HEK293 (cell line): ENCODE measurements around the gene C16orf78.

Source experiments
- CTCF ChIA-PET: fragments of 350-600 bp; formaldehyde crosslinking; extraction: SDS; loops from one replicate; lab custom pipeline; 2021; ENCODE audit warnings: antibody characterized with exemption; lab: Yijun Ruan, JAX
- POLR2A ChIA-PET: fragments of 300-600 bp; formaldehyde crosslinking; extraction: SDS; loops from one replicate; lab custom pipeline; 2020; ENCODE audit warnings: antibody characterized with exemption, inconsistent platforms; lab: Yijun Ruan, JAX
- H3K27ac ChIP-seq: fragments of 200-500 bp; sonication (Bioruptor generic); 2 replicates; pipeline ENCODE4 v1.5.1; 2014; ENCODE audit warnings: low read depth, low read length, control low read depth, inconsistent platforms; ENCODE audit errors: extremely low read depth
- H3K36me3 ChIP-seq, 2 experiments: fragments of 200-500 bp in 1 of 2; sonication (Bioruptor generic) in 1 of 2; 1 replicate in 1 of 2; 2 replicates in 1 of 2; pipeline ENCODE4 v1.5.1; 2014 to 2017; ENCODE audit warnings: inconsistent platforms in 2 of 2, low read length in 2 of 2; ENCODE audit not compliant: control insufficient read depth in 2 of 2, insufficient read depth in 1 of 2
- H3K4me1 ChIP-seq: fragments of 200-500 bp; sonication (Bioruptor generic); 2 replicates; pipeline ENCODE4 v1.5.1; 2014; ENCODE audit warnings: mild to moderate bottlenecking, low read length, inconsistent platforms; ENCODE audit not compliant: control insufficient read depth, insufficient read depth
- H3K4me3 ChIP-seq: 2 replicates; pipeline ENCODE4 v1.5.1; 2011; ENCODE audit warnings: low read depth, mild to moderate bottlenecking, control low read depth, low read length, moderate library complexity
- H3K9me3 ChIP-seq: fragments of 200-500 bp; sonication (Bioruptor generic); 2 replicates; pipeline ENCODE4 v1.5.1; 2014; ENCODE audit warnings: low read depth, low read length, inconsistent platforms; ENCODE audit not compliant: control insufficient read depth, insufficient read depth
- PRDM4 ChIP-seq: fragments of 450-650 bp; formaldehyde crosslinking; IDR thresholded peaks from 2 replicates; pipeline ENCODE4 v1.5.1; 2017; ENCODE audit warnings: missing biosample characterization, missing genetic modification characterization
- REST ChIP-seq: fragments of 450-650 bp; formaldehyde crosslinking; IDR thresholded peaks from 2 replicates; pipeline ENCODE4 v1.5.1; 2016; ENCODE audit warnings: missing biosample characterization, missing genetic modification characterization
- SCRT2 ChIP-seq: fragments of 450-650 bp; formaldehyde crosslinking; IDR thresholded peaks from 2 replicates; pipeline ENCODE4 v1.5.1; 2016; ENCODE audit warnings: missing biosample characterization, missing genetic modification characterization
- SETDB1 ChIP-seq: IDR thresholded peaks from one replicate; pipeline ENCODE4 v1.6.1; 2017; ENCODE audit warnings: mild to moderate bottlenecking, low read length, moderate library complexity, mixed read lengths; ENCODE audit not compliant: insufficient read length
- ZBTB7A ChIP-seq: fragments of 450-650 bp; formaldehyde crosslinking; IDR thresholded peaks from 2 replicates; pipeline ENCODE4 v1.5.1; 2016; ENCODE audit warnings: low read depth, missing biosample characterization, missing genetic modification characterization
- ZNF16 ChIP-seq: fragments of 450-650 bp; formaldehyde crosslinking; IDR thresholded peaks from 2 replicates; pipeline ENCODE4 v1.5.1; 2016; ENCODE audit warnings: low read depth, missing biosample characterization, missing genetic modification characterization
- ZNF169 ChIP-seq: fragments of 450-650 bp; formaldehyde crosslinking; IDR thresholded peaks from 2 replicates; pipeline ENCODE4 v1.5.1; 2016; ENCODE audit warnings: missing biosample characterization, missing genetic modification characterization
- ZNF174 ChIP-seq: fragments of 450-650 bp; formaldehyde crosslinking; IDR thresholded peaks from 2 replicates; pipeline ENCODE4 v1.5.0; 2017; ENCODE audit warnings: missing biosample characterization, mild to moderate bottlenecking, missing genetic modification characterization
- ZNF211 ChIP-seq: fragments of 450-650 bp; formaldehyde crosslinking; IDR thresholded peaks from 2 replicates; pipeline ENCODE4 v1.5.1; 2016; ENCODE audit warnings: low read depth, missing biosample characterization, missing genetic modification characterization
- ZNF280D ChIP-seq: fragments of 450-650 bp; formaldehyde crosslinking; IDR thresholded peaks from 2 replicates; pipeline ENCODE4 v1.5.1; 2016; ENCODE audit warnings: missing biosample characterization, missing genetic modification characterization
- ZNF398 ChIP-seq: fragments of 450-650 bp; formaldehyde crosslinking; IDR thresholded peaks from 2 replicates; pipeline ENCODE4 v1.5.1; 2017; ENCODE audit warnings: missing biosample characterization, missing genetic modification characterization
- ZNF488 ChIP-seq: fragments of 450-650 bp; formaldehyde crosslinking; IDR thresholded peaks from 2 replicates; pipeline ENCODE4 v1.5.1; 2016; ENCODE audit warnings: missing biosample characterization, missing genetic modification characterization
- ZNF558 ChIP-seq: fragments of 450-650 bp; formaldehyde crosslinking; IDR thresholded peaks from 2 replicates; pipeline ENCODE4 v1.5.1; 2016; ENCODE audit warnings: missing biosample characterization, missing genetic modification characterization
- ZNF571 ChIP-seq: fragments of 450-650 bp; formaldehyde crosslinking; IDR thresholded peaks from 2 replicates; pipeline ENCODE4 v1.5.0; 2017; ENCODE audit warnings: missing biosample characterization, missing genetic modification characterization
- ZNF585B ChIP-seq: fragments of 450-650 bp; formaldehyde crosslinking; IDR thresholded peaks from 2 replicates; pipeline ENCODE4 v1.5.1; 2016; ENCODE audit warnings: missing biosample characterization, missing genetic modification characterization
- ZNF596 ChIP-seq: fragments of 450-650 bp; IDR thresholded peaks from 2 replicates; pipeline ENCODE4 v1.5.0; 2018; ENCODE audit warnings: missing biosample characterization, mild to moderate bottlenecking, missing genetic modification characterization, moderate library complexity
- ZNF654 ChIP-seq: fragments of 450-650 bp; formaldehyde crosslinking; IDR thresholded peaks from 2 replicates; pipeline ENCODE4 v1.5.1; 2016; ENCODE audit warnings: low read depth, missing biosample characterization, missing genetic modification characterization
- ZNF660 ChIP-seq: fragments of 450-650 bp; IDR thresholded peaks from 2 replicates; pipeline ENCODE4 v1.5.1; 2018; ENCODE audit warnings: missing biosample characterization, mild to moderate bottlenecking, missing genetic modification characterization
- ZNF692 ChIP-seq: fragments of 450-650 bp; formaldehyde crosslinking; IDR thresholded peaks from 2 replicates; pipeline ENCODE4 v1.5.1; 2016; ENCODE audit warnings: missing biosample characterization, missing genetic modification characterization
- ZNF791 ChIP-seq: fragments of 450-650 bp; formaldehyde crosslinking; IDR thresholded peaks from 2 replicates; pipeline ENCODE4 v1.5.1; 2016; ENCODE audit warnings: missing biosample characterization, missing genetic modification characterization

The C16orf78 gene

GRCh38 chr16:49343291-49343690 lies 30.3 kb upstream of the C16orf78 start:
- POLR2A ChIA-PET: no interaction called here
- CTCF ChIA-PET: interaction anchor here (0.6 kb wide), 1 partner anchor 712 kb away, joined by 3 read pairs; no protein-coding TSS in a partner anchor
- TF ChIP-seq ZNF596: no peak
- TF ChIP-seq REST: no peak
- TF ChIP-seq ZNF660 (tag by site-specific recombination): no peak
- no peak for TF ChIP-seq ZNF791 (tag by site-specific recombination)
- TF ChIP-seq ZNF211 (tag by site-specific recombination): no peak
- no peak for TF ChIP-seq ZNF585B (tag by site-specific recombination)
- no peak for TF ChIP-seq ZNF692 (tag by site-specific recombination)
- no peak for TF ChIP-seq SETDB1

GRCh38 chr16:49344401-49344800 lies 29.2 kb upstream of the C16orf78 start:
- Histone ChIP-seq H3K4me3 (no peak overlapping the region), H3K27ac (no peak overlapping the region), H3K36me3 (no peaks in the 10 kb centered on the region), H3K9me3 (no peaks in the 10 kb centered on the region), H3K4me1 (no peaks in the 10 kb centered on the region)
- POLR2A ChIA-PET: no interaction called here
- TF ChIP-seq ZNF488: no peak
- TF ChIP-seq PRDM4 (tag by site-specific recombination): no peak
- no peak for TF ChIP-seq ZNF558 (tag by site-specific recombination)
- TF ChIP-seq ZNF16 (tag by site-specific recombination): no peak
- no peak for TF ChIP-seq ZNF280D
- no peak for TF ChIP-seq SCRT2
- no peak for TF ChIP-seq ZNF174 (tag by site-specific recombination)
- no peak for TF ChIP-seq ZNF398 (tag by site-specific recombination)
- no peak for TF ChIP-seq ZBTB7A
- no peak for TF ChIP-seq ZNF571
- TF ChIP-seq ZNF169 (tag by site-specific recombination): no peak
- TF ChIP-seq ZNF654 (tag by site-specific recombination): no peak
- CTCF ChIA-PET: no interaction called here

More at GRCh38 chr16:49343291-49343690, 30.3 kb upstream of the C16orf78 start:
- Histone ChIP-seq H3K4me3 (no peak overlapping the region), H3K4me1 (no peaks in the 10 kb centered on the region), H3K9me3 (no peaks in the 10 kb centered on the region), H3K36me3 (no peaks in the 10 kb centered on the region), H3K27ac (no peak overlapping the region)
